ENCODE results near the gene TLK1. TPM values are rescaled to one million over a fixed set of nuclear protein-coding genes. Genes with fewer than 3 reads are reported as not detected.

TLK1 gene
- total RNA-seq, 1 donor from 2014 or later, result 45.7 TPM

- no peak overlapping the region for H3K4me3 Mint-ChIP-seq (ENCODE audit: unreplicated experiment)
- TF ChIP-seq, protein P1, sequence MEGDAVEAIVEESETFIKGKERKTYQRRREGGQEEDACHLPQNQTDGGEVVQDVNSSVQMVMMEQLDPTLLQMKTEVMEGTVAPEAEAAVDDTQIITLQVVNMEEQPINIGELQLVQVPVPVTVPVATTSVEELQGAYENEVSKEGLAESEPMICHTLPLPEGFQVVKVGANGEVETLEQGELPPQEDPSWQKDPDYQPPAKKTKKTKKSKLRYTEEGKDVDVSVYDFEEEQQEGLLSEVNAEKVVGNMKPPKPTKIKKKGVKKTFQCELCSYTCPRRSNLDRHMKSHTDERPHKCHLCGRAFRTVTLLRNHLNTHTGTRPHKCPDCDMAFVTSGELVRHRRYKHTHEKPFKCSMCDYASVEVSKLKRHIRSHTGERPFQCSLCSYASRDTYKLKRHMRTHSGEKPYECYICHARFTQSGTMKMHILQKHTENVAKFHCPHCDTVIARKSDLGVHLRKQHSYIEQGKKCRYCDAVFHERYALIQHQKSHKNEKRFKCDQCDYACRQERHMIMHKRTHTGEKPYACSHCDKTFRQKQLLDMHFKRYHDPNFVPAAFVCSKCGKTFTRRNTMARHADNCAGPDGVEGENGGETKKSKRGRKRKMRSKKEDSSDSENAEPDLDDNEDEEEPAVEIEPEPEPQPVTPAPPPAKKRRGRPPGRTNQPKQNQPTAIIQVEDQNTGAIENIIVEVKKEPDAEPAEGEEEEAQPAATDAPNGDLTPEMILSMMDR (IDR thresholded peaks at IDR 0.05; ENCODE audit: partially characterized antibody, unreplicated experiment), result no peak
- no peaks in the 10 kb centered on the region for H3K4me1 Mint-ChIP-seq (ENCODE audit: low read depth, unreplicated experiment)
- no peak for DNase-seq
- H3K27ac Mint-ChIP-seq (ENCODE audit: unreplicated experiment), result no peak overlapping the region
- H3K36me3 Mint-ChIP-seq (ENCODE audit: unreplicated experiment), result no peaks in the 10 kb centered on the region
- no peaks in the 10 kb centered on the region for H3K27me3 Mint-ChIP-seq (ENCODE audit: unreplicated experiment)
- H3K9me3 Mint-ChIP-seq (ENCODE audit: unreplicated experiment), result no peaks in the 10 kb centered on the region
These were observed 27.1 kb upstream of the TLK1 start for GRCh38 chr2:171187819-171188218.

DNA sequence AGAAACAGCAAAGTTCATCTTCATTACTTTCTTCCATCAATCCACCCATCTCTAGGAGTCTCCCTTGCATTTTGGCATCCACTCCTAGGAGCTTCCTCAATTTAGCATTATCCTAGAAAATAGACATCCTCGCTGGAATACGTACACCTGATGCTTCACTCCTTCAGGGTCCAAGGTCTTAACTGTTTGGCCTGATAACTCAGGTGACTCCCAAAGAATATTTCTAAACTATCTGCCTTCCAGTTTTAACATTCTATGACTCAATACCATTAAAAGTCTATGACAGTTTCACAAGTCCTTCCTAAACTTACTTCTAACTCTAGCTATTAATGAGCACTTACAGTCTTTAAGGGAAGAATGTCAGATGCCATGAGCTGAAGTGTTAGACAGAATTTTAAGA is 26.5 kb upstream of the TLK1 start:
- H3K27me3 Mint-ChIP-seq (ENCODE audit: unreplicated experiment), result no peaks in the 10 kb centered on the region
- H3K4me3 Mint-ChIP-seq (ENCODE audit: unreplicated experiment), result no peak overlapping the region
- H3K4me1 Mint-ChIP-seq (ENCODE audit: low read depth, unreplicated experiment), result no peaks in the 10 kb centered on the region
- H3K36me3 Mint-ChIP-seq (ENCODE audit: unreplicated experiment), result no peaks in the 10 kb centered on the region
- H3K27ac Mint-ChIP-seq (ENCODE audit: unreplicated experiment), result no peak overlapping the region
- DNase-seq, result no peak
- TF ChIP-seq, protein P1 (IDR thresholded peaks at IDR 0.05; ENCODE audit: partially characterized antibody, unreplicated experiment), result no peak
- H3K9me3 Mint-ChIP-seq (ENCODE audit: unreplicated experiment), result no peaks in the 10 kb centered on the region

DNA sequence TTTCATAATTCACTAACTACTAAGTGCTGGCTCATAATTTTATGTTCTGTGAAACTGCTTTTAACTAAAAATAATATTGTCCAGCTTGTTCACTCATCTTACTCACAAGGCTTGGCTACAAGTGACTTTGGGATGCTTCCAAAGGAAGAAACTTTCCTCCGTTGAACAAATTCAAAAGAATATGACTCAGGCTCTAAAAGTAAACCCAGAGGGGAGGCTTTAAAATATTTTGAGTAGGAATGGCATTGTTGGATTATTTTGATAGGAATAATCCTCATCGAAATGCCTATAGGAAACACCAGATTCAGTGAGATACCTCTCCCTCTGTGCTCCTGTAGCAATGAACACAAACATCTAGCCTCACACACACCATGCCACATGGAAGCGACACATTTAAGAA is 25.2 kb upstream of the TLK1 start:
- no peak overlapping the region for H3K4me3 Mint-ChIP-seq (ENCODE audit: unreplicated experiment)
- DNase-seq, result no peak
- no peaks in the 10 kb centered on the region for H3K36me3 Mint-ChIP-seq (ENCODE audit: unreplicated experiment)
- H3K4me1 Mint-ChIP-seq (ENCODE audit: low read depth, unreplicated experiment), result no peaks in the 10 kb centered on the region
- no peak overlapping the region for H3K27ac Mint-ChIP-seq (ENCODE audit: unreplicated experiment)
- H3K9me3 Mint-ChIP-seq (ENCODE audit: unreplicated experiment), result no peaks in the 10 kb centered on the region
- TF ChIP-seq, protein P1 (IDR thresholded peaks at IDR 0.05; ENCODE audit: partially characterized antibody, unreplicated experiment), result no peak
- H3K27me3 Mint-ChIP-seq (ENCODE audit: unreplicated experiment), result no peaks in the 10 kb centered on the region

DNA sequence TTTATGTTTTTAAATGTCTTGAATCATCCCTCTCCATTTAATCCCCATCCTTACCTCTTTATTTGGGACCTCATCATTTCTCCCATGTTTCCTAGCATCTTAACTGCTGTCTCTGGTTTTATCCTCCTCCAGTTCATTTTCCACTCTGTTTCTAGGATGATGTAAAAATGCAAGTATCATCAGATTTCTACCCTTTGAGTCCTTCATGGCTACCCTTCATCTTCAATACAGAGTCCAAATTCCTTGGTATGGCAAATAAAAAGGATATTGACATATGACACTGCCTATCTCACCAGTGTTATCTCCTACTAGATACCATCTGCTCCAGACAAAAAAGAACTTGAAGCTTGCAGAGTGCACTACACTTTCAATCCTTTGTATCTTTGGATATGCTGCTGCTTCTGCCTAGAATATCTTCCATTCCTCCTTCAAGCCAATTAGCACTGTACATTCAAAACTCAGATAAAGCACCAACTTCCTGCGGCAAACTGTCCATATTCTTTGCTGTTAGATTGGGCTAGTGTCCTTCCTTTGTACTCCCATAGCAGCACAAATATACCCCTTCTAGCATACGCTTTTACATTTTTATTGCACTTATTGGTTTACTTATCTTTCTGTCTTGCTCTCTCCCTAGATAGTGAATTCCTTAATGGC is 24.6 kb upstream of the TLK1 start:
- Mint-ChIP-seq H3K9me3 (ENCODE audit: unreplicated experiment) (no peaks in the 10 kb centered on the region), H3K4me1 (ENCODE audit: low read depth, unreplicated experiment) (no peaks in the 10 kb centered on the region), H3K36me3 (ENCODE audit: unreplicated experiment) (no peaks in the 10 kb centered on the region), H3K27me3 (ENCODE audit: unreplicated experiment) (no peaks in the 10 kb centered on the region), H3K4me3 (ENCODE audit: unreplicated experiment) (no peak overlapping the region), H3K27ac (ENCODE audit: unreplicated experiment) (no peak overlapping the region)
- DNase-seq, result no peak
- TF ChIP-seq, protein P1 (IDR thresholded peaks at IDR 0.05; ENCODE audit: partially characterized antibody, unreplicated experiment), result no peak

DNA sequence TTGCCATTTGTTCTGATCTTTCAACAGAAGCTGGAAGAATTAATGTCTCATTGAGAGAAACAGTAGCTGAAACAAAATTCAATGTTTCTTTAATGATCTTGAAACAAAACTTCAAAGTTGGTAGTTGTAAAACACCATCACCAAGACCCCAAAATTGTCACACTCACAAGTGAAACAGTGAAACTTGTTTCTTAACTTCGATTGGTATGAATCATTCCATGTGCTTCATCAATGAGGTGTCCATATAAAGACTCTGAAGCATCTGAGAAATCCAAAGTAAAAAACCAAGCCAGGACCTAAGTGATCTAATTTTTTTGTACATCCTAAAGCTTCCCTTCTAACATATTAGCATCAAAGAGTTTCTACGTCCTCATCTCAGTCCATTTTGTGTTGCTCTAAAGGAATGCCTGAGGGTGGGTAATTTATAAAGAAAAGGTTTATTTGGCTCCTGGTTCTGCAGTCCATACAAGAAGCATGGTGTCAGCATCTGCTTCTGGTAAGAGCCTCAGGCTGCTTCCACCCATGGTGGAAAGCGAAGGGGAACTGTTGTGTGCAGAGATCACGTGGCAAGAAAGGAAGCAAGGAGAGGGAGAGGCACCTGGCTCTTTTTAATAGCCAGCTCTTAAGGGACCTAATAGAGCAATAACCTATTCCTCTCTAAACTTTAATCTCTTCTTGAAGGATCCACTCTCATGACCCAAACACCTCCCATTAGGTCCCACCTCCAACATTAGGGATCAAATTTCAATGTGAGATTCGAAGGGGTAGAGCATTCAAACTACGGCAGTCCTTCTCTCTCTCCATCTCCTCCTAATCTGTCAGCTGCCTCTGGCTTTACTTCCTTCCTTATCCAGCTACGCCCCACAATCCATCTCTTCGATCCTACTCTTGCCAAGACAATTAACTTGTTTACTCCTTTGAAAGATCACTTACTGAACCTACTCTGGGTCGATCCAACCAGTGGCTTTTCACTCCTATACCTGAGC is 20.7 kb upstream of the TLK1 start:
- H3K4me1 Mint-ChIP-seq (ENCODE audit: low read depth, unreplicated experiment), result no peaks in the 10 kb centered on the region
- H3K9me3 Mint-ChIP-seq (ENCODE audit: unreplicated experiment), result no peaks in the 10 kb centered on the region
- no peak overlapping the region for H3K4me3 Mint-ChIP-seq (ENCODE audit: unreplicated experiment)
- no peak for DNase-seq
- H3K27me3 Mint-ChIP-seq (ENCODE audit: unreplicated experiment), result no peaks in the 10 kb centered on the region
- no peaks in the 10 kb centered on the region for H3K36me3 Mint-ChIP-seq (ENCODE audit: unreplicated experiment)
- H3K27ac Mint-ChIP-seq (ENCODE audit: unreplicated experiment), result no peak overlapping the region
- TF ChIP-seq, protein P1 (IDR thresholded peaks at IDR 0.05; ENCODE audit: partially characterized antibody, unreplicated experiment), result no peak

All from glutamatergic neuron (in vitro differentiated cells).